HL-60 (cell line): Measurements from ENCODE around the gene POLE.

Source experiments
- DNase-seq, 2 experiments: peaks; one replicate each; pipeline ENCODE4 v3.0.0-alpha.2; 2010 to 2020; ENCODE audit warnings: low read depth in 1 of 2, low spot score in 1 of 2
- H3K27ac ChIP-seq: fragments of 250-450 bp; sonication (Bioruptor Pico); replicated peaks from 2 replicates; pipeline ENCODE4 v1.5.1; 2020; ENCODE audit warnings: mild to moderate bottlenecking, moderate library complexity
- H3K27me3 ChIP-seq: fragments of 250-450 bp; sonication (Bioruptor Pico); 2 replicates; pipeline ENCODE4 v1.5.1; 2021; ENCODE audit warnings: mild to moderate bottlenecking, moderate library complexity; ENCODE audit not compliant: insufficient read depth, poor library complexity, severe bottlenecking
- H3K4me3 ChIP-seq: replicated peaks from 2 replicates; pipeline ENCODE4 v1.5.1; 2011; ENCODE audit warnings: mild to moderate bottlenecking, control low read depth, low read length; ENCODE audit not compliant: insufficient read depth
- CTCF ChIP-seq: IDR thresholded peaks from one replicate; pipeline ENCODE4 v1.5.1; 2011; ENCODE audit warnings: low read length, control low read depth, inconsistent platforms; ENCODE audit not compliant: insufficient read depth
- GABPA ChIP-seq: IDR thresholded peaks from 2 replicates; pipeline ENCODE4 v1.6.1; 2012; ENCODE audit warnings: low read depth
- POLR2AphosphoS5 ChIP-seq: IDR thresholded peaks from 2 replicates; pipeline ENCODE4 v1.6.1; 2012; ENCODE audit warnings: low read depth
- REST ChIP-seq: IDR thresholded peaks from 2 replicates; pipeline ENCODE4 v1.6.1; 2012; ENCODE audit warnings: low read depth; ENCODE audit not compliant: insufficient replicate concordance
- SPI1 ChIP-seq: IDR thresholded peaks from 2 replicates; pipeline ENCODE4 v1.6.1; 2012; ENCODE audit warnings: low read depth, mild to moderate bottlenecking, borderline replicate concordance

POLE gene

GRCh38 chr12:132582582-132583410 is 104.3 kb downstream of the POLE start:
- TF ChIP-seq REST (no peak), POLR2AphosphoS5 (no peak), SPI1 (no peak), GABPA (no peak), CTCF (no peak)
- no peak for DNase-seq
- Histone ChIP-seq H3K27ac (no peak overlapping the region), H3K4me3 (no peak overlapping the region), H3K27me3 (no peaks in the 10 kb centered on the region)

GRCh38 chr12:132582058-132582420 is 105.1 kb downstream of the POLE start:
- Histone ChIP-seq H3K27me3 (no peaks in the 10 kb centered on the region), H3K27ac (no peak overlapping the region), H3K4me3 (no peak overlapping the region)
- DNase-seq: no peak
- TF ChIP-seq POLR2AphosphoS5: no peak
- no peak for TF ChIP-seq CTCF
- no peak for TF ChIP-seq REST
- no peak for TF ChIP-seq GABPA
- no peak for TF ChIP-seq SPI1

GRCh38 chr12:132581348-132582057 is 105.6 kb downstream of the POLE start:
- Histone ChIP-seq H3K27me3 (no peaks in the 10 kb centered on the region), H3K4me3 (no peak overlapping the region), H3K27ac (no peak overlapping the region)
- DNase-seq: no peak
- TF ChIP-seq POLR2AphosphoS5 (no peak), GABPA (no peak), CTCF (no peak), REST (no peak), SPI1 (no peak)
